ENCODE measurements around the gene CD79A.
A peak's percentile ranks its signal among the peaks of the same experiment; 100 is the strongest.

The CD79A gene

GRCh38 chr19:41920882-41921576, 44.0 kb downstream of the CD79A start:
- no peak for DNase-seq

- DNase-seq, result no peak
Observed at GRCh38 chr19:41921577-41922576, 44.8 kb downstream of the CD79A start.

- no peak for DNase-seq
Observed at GRCh38 chr19:41922585-41922984, 45.5 kb downstream of the CD79A start.

- no peak for DNase-seq
Observed at GRCh38 chr19:41923045-41923788, 46.1 kb downstream of the CD79A start.

GRCh38 chr19:41924151-41925145, 47.4 kb downstream of the CD79A start:
- no peak for DNase-seq

- no peak for DNase-seq
Observed at GRCh38 chr19:41925208-41926003, 48.3 kb downstream of the CD79A start.

- no peak for DNase-seq
Observed at GRCh38 chr19:41926028-41926762, 49.1 kb downstream of the CD79A start.

- no peak for DNase-seq
Observed at GRCh38 chr19:41926763-41927496, 49.9 kb downstream of the CD79A start.

GRCh38 chr19:41927497-41928192, 50.6 kb downstream of the CD79A start:
- DNase-seq, result no peak

GRCh38 chr19:41928221-41928683, 51.2 kb downstream of the CD79A start, which contains the start of gene ERFL:
ERFL (minus strand) TSS chr19:41928449; CDS start chr19:41912919, 15,530 bp downstream.
- DNase-seq, result no peak

GRCh38 chr19:41928754-41929535, 51.9 kb downstream of the CD79A start:
- DNase-seq, result peak; percentile 57

GRCh38 chr19:41929536-41930071, 52.5 kb downstream of the CD79A start:
- DNase-seq, result no peak

- DNase-seq, result no peak
Observed at GRCh38 chr19:41930322-41930722, 53.2 kb downstream of the CD79A start.
